ENCODE measurements around the gene DOK4. TPM values are rescaled to one million over a fixed set of nuclear protein-coding genes. Genes with fewer than 3 reads are reported as not detected.
"Not testable (repeated sequence)": the region's sequence is repeated elsewhere in the genome, so short reads cannot be mapped to it uniquely, and the experiment has no call there.

DOK4 gene
- total RNA-seq, 3 donors from 2014 or later: 1.1 to 2.6 (median 1.6) TPM

DNA sequence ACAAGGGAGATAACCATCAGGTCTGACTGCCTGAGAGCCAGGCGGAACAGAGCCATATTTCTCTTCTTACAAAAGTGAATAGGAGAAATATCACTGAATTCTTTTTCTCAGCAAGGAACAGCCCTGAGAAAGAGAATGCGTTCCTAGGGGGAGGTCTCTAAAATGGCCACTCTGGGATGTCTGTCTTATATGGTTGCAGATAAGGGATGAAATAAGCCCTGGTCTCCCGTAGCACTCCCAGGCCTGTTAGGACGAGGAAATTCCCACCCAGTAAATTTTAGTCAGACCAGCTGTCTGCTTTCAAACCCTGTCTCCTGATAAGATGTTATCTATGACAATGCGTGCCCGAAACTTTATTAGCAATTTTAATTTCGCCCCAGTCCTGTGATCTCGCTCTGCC, 46.3 kb downstream of the DOK4 start:
- not testable (repeated sequence) for DNase-seq
- peaks cover 43% of the 10 kb centered on the region for H3K36me3 Mint-ChIP-seq (ENCODE audit: insufficient read depth)

DNA sequence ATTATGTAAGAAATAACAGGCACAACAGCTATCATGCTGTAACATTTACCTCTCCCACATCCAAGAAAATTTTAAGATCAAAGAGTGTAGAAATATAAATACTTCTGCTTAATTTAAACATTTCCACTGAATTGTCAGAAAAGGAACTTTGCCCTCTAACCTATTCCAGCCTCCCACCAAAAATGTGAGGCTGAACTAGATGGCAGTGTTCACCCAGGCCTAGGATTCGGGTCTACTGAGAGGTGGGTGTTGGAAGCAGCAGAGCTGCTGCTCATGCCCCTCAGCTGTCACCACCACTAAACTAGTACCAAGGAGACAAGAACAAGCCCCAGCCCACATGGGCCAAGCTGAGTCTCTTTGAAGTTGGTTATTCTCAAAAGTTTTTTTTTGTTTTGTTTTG, 50.5 kb downstream of the DOK4 start:
- Mint-ChIP-seq H3K4me1 (ENCODE audit: low read depth) (peaks cover 30% of the 10 kb centered on the region), H3K27me3 (ENCODE audit: low read depth) (no peaks in the 10 kb centered on the region), H3K4me3 (no peak overlapping the region), H3K36me3 (ENCODE audit: insufficient read depth) (peaks cover 61% of the 10 kb centered on the region), H3K9me3 (peaks cover 10% of the 10 kb centered on the region)
- ATAC-seq (no peak), DNase-seq (no peak)

More for the DNA sequence above, 46.3 kb downstream of the DOK4 start:
- not testable (repeated sequence) for ATAC-seq; H3K4me3 Mint-ChIP-seq; H3K27me3 Mint-ChIP-seq (ENCODE audit: low read depth)
- peaks cover 10% of the 10 kb centered on the region for H3K9me3 Mint-ChIP-seq
- peaks cover 11% of the 10 kb centered on the region for H3K4me1 Mint-ChIP-seq (ENCODE audit: low read depth)

DNA sequence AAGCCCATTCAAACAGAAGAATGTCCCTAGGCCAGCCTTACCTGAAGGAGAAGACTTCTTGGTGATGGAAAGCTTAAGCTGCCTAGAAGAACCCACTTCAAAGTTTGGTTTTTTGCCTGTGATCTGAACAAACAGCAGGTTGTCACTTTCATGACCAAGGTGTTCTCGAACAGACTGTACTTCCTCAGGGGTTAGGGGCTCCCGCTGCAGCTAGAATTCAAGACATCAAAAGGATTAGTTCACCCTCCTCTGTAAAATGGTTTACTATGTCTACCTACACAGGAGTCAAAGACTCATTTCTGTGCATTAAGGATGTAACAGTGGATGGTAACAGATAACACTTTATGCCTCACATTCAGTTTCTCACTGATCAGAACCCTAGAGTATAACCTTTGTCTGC, 52.3 kb downstream of the DOK4 start:
- H3K4me3 Mint-ChIP-seq: no peak overlapping the region
- no peaks in the 10 kb centered on the region for H3K9me3 Mint-ChIP-seq
- no peak for DNase-seq
- peaks cover 30% of the 10 kb centered on the region for H3K4me1 Mint-ChIP-seq (ENCODE audit: low read depth)
- ATAC-seq: peak; percentile 18 to 55
- no peaks in the 10 kb centered on the region for H3K27me3 Mint-ChIP-seq (ENCODE audit: low read depth)
- H3K36me3 Mint-ChIP-seq (ENCODE audit: insufficient read depth): peaks cover 54% of the 10 kb centered on the region

DNA sequence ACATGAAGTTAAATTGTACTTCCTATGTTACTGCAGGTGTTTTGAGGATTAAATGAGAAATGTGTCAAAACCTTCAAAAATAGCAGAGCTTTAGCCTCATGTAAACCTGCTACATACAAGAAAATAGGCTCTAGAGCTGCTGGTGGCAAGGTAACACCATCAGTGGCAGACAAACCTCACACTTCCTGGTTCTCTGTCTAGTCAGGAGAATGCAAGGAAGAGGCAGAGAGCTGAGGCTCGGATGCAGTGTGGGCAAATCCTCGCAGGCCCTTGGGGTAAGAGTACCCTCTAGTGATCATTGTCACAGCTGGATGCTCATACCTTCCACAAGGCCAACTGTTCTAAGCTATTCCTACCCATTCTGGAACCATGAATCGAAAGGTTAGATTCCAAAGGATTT, 53.3 kb downstream of the DOK4 start:
- DNase-seq: no peak
- no peaks in the 10 kb centered on the region for H3K27me3 Mint-ChIP-seq (ENCODE audit: low read depth)
- ATAC-seq: no peak
- no peaks in the 10 kb centered on the region for H3K9me3 Mint-ChIP-seq
- peaks cover 52% of the 10 kb centered on the region for H3K36me3 Mint-ChIP-seq (ENCODE audit: insufficient read depth)
- peaks cover 30% of the 10 kb centered on the region for H3K4me1 Mint-ChIP-seq (ENCODE audit: low read depth)
- no peak overlapping the region for H3K4me3 Mint-ChIP-seq

DNA sequence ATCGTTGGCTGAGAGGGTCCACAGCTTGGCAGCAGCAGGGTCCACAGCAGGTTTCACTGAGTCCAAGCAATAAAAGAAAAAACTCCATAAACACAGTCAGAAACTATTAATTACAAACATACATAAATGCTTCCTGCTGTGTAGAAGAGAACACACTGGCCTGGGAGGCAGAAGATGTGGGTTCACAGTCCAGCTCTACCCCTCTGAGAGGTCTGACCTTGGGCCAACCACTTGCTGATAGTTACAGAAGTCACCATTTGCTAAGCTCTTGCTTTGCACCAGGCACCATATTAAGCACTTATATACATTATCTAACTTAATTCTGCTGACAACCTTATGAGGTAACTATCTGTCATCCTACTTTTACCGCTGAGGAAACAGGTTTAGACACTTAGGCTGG, 53.8 kb downstream of the DOK4 start:
- no peak for DNase-seq
- Mint-ChIP-seq H3K4me1 (ENCODE audit: low read depth) (peaks cover 30% of the 10 kb centered on the region), H3K4me3 (no peak overlapping the region), H3K36me3 (ENCODE audit: insufficient read depth) (peaks cover 52% of the 10 kb centered on the region), H3K27me3 (ENCODE audit: low read depth) (no peaks in the 10 kb centered on the region), H3K9me3 (no peaks in the 10 kb centered on the region)
- no peak for ATAC-seq

DNA sequence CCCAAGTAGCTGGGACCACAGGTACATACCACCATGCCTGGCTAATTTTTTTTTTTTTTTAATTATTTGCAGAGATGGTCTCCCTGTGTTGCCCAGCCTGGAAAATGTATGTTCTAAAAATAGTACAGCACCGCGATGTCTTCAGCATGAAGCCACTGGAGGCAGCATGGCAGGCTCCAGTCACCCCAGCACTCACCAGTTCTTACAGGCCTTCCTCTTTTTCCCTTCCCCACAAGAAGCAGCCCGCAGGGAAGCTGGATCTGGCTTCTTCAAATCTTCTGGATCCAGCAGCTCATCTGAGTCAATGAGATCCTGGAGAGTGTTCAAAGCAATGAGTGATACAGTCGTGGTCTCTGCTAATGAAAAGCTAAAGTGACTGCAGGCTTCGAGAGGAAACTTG, 55.3 kb downstream of the DOK4 start:
- ATAC-seq (no peak), DNase-seq (no peak)
- no peak overlapping the region for H3K4me3 Mint-ChIP-seq
- no peaks in the 10 kb centered on the region for H3K9me3 Mint-ChIP-seq
- peaks cover 30% of the 10 kb centered on the region for H3K4me1 Mint-ChIP-seq (ENCODE audit: low read depth)
- H3K36me3 Mint-ChIP-seq (ENCODE audit: insufficient read depth): peaks cover 52% of the 10 kb centered on the region
- H3K27me3 Mint-ChIP-seq (ENCODE audit: low read depth): no peaks in the 10 kb centered on the region

DNA sequence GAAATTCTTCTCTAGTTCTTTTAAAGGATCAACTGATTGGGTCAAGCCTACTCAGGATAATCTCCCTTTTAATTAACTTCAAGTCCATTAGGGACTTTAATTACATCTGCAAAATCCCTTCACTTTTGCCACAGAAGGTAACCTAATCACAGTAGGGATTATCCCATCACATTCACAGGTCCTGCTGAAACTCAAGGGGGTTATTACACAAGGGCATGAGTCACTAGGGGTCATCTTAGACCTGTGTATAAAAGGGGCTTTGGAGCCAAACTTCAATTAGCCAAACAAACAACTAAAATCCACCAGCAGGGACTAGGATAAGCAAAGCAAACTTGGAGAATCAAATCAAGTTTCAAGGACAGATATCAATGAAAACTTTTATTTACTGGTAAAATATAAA, 58.5 kb downstream of the DOK4 start:
- H3K4me1 Mint-ChIP-seq (ENCODE audit: low read depth): peaks cover 6% of the 10 kb centered on the region
- H3K4me3 Mint-ChIP-seq: no peak overlapping the region
- DNase-seq: no peak
- no peaks in the 10 kb centered on the region for H3K27me3 Mint-ChIP-seq (ENCODE audit: low read depth)
- H3K9me3 Mint-ChIP-seq: no peaks in the 10 kb centered on the region
- H3K36me3 Mint-ChIP-seq (ENCODE audit: insufficient read depth): peaks cover 36% of the 10 kb centered on the region
- no peak for ATAC-seq

DNA sequence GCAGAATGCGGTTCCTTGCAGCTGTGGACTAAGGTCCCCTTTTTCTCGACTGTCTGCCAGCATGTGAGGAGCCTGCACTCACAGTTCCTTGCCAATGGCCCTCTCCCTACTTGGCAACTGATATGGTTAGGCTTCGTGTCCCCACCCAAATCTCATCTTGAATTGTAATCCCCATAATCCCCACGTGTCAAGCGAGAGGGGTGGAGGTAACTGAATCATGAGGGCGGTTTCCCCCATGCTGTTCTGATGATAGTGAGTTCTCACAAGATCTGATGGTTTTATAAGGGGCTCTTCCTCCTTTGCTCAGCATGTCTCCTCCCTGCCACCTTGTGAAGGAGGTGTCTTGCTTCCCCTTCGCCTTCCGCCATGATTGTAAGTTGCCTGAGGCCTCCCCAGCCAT, 59.0 kb downstream of the DOK4 start:
- no peak for ATAC-seq
- no peaks in the 10 kb centered on the region for H3K27me3 Mint-ChIP-seq (ENCODE audit: low read depth)

DNA sequence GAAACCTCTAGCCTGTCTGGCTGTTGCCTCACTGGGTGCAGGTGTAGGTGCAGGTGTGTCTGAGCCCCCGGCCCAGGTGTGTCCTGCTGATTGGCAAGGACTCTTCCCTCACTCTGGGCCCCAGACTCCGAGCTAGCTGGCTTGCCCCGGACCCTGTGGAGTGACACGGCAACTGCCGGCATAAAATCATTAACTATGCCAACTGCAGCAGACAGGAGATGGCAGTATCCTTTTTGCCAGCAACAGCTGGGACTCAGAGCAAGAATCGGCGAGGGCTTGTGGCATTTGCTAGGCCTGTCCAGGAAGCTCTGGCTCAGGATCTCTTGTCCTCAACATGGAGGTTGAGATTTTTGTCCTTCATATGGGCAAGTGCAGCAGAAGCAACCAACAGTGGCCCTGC, 59.9 kb downstream of the DOK4 start:
- Mint-ChIP-seq H3K4me1 (ENCODE audit: low read depth) (no peaks in the 10 kb centered on the region), H3K4me3 (no peak overlapping the region), H3K9me3 (no peaks in the 10 kb centered on the region), H3K36me3 (ENCODE audit: insufficient read depth) (peaks cover 29% of the 10 kb centered on the region), H3K27me3 (ENCODE audit: low read depth) (no peaks in the 10 kb centered on the region)
- DNase-seq (no peak), ATAC-seq (no peak)

More for the DNA sequence above, 59.0 kb downstream of the DOK4 start:
- no peak overlapping the region for H3K4me3 Mint-ChIP-seq
- H3K9me3 Mint-ChIP-seq: no peaks in the 10 kb centered on the region
- DNase-seq: no peak
- peaks cover 31% of the 10 kb centered on the region for H3K36me3 Mint-ChIP-seq (ENCODE audit: insufficient read depth)
- peaks cover 1% of the 10 kb centered on the region for H3K4me1 Mint-ChIP-seq (ENCODE audit: low read depth)

DNA sequence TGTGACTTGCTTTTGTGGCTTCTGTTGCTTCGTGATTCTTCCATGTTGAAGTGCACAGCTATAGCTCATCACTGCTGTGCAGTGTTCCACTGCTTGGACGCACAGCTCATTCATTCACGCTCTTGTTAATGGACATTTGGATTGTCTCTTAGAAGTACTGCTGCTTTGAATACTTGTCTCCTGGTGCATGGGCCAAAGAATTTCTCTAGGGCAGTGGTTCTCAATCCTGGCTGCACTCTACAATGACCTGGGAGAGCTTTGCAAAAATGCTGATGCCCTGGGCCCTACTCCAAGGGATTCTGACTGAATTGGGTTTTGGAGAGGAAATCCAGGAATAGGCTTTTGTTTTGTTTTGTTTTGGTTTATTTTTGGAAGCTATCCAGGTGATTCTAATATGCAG, 61.7 kb downstream of the DOK4 start:
- no peak for ATAC-seq
- no peak for DNase-seq
- H3K4me3 Mint-ChIP-seq: no peak overlapping the region
- H3K36me3 Mint-ChIP-seq (ENCODE audit: insufficient read depth): peaks cover 14% of the 10 kb centered on the region
- H3K4me1 Mint-ChIP-seq (ENCODE audit: low read depth): no peaks in the 10 kb centered on the region
- H3K9me3 Mint-ChIP-seq: no peaks in the 10 kb centered on the region
- no peaks in the 10 kb centered on the region for H3K27me3 Mint-ChIP-seq (ENCODE audit: low read depth)

DNA sequence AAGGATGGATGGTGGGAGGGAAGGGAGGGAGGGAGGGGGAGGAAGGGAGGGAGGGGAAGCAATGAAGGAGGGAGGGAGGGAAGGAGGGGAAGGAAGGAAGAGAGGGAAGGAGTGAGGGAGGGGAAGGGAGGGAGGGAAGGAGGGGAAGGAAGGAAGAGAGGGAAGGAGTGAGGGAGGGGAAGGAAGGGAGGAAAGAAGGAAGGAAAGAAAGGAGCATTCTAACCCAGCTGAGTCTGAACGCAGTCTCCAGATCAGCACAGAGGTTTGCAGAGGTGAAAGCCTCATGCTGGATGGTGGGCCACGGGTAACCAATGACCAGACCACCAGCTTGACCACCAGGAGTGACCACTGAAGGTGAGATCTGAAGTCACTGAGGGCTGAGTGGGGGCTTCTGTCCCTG, 63.1 kb downstream of the DOK4 start:
- Mint-ChIP-seq H3K9me3 (no peaks in the 10 kb centered on the region), H3K4me1 (ENCODE audit: low read depth) (peaks cover 9% of the 10 kb centered on the region), H3K27me3 (ENCODE audit: low read depth) (no peaks in the 10 kb centered on the region), H3K36me3 (ENCODE audit: insufficient read depth) (peaks cover 4% of the 10 kb centered on the region), H3K4me3 (no peak overlapping the region)
- no peak for ATAC-seq
- DNase-seq: no peak

DNA sequence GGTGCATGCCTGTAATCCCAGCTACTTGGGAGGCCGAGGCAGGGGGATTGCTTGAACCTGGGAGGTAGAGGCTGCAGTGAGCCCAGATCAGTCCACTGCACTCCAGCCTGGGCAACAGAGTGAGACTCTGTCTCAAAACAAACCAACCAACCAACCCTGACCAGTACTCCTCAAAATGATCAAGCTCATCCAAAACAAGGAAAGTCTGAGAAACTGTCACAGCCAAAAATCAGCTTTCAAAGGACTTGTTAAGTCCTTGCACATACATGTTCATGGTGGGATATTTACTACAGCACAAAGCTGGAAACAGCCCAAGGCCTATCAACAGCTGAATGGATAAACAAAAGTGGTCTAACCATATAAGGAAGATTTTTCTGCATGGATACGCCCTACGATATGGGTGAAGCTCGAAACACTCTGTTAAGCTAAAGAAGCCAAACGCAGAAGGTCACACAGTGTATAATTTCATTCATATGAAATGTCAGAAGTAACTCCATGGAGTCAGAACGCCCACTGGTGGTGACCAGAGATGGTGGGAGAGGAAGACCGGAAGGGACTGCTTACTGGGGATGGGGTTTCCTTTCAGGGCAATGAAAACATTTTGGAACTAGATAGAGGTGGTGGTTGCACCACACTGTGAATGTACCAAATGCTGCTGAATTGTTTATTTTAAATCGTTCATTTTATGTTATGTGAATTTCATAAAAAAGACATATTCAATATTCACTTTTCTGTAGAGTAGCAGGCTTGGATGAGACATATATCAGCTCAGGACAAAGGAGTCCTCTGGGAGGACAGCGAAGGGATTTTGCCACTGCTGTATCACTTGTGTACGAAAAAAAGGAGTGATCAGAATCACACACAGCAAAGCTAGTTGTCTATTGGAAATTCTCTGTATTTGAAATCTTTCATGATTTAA, 64.0 kb downstream of the DOK4 start:
- peaks cover under 1% of the 10 kb centered on the region for H3K36me3 Mint-ChIP-seq (ENCODE audit: insufficient read depth)
- ATAC-seq (no peak), DNase-seq (no peak)
- peaks cover 11% of the 10 kb centered on the region for H3K4me1 Mint-ChIP-seq (ENCODE audit: low read depth)
- no peak overlapping the region for H3K4me3 Mint-ChIP-seq
- H3K9me3 Mint-ChIP-seq: no peaks in the 10 kb centered on the region
- no peaks in the 10 kb centered on the region for H3K27me3 Mint-ChIP-seq (ENCODE audit: low read depth)

Other genes starting within 250 kb of the DOK4 start
- 10 to 100 TPM; 19.0 to 26.4 (median 19.8) TPM for gene ARL2BP, start 241.2 kb downstream of the DOK4 start, total RNA-seq
- under 1 TPM in 2 of 3 donors, not detected in 1; 0.13 to 0.33 TPM for gene PLLP, start 201.8 kb downstream of the DOK4 start, total RNA-seq
- 100 to 1,000 TPM in 1 of 3 donors, 10 to 100 TPM in 2; 62.3 to 121 (median 80.2) TPM for gene CCL22, start 127.7 kb downstream of the DOK4 start, total RNA-seq
- gene CX3CL1, start 114.0 kb downstream of the DOK4 start, total RNA-seq: under 1 TPM in 2 of 3 donors, not detected in 1; 0.05 TPM
- 10 to 100 TPM; 11.0 to 41.5 (median 26.2) TPM for gene CCL17, start 81.7 kb downstream of the DOK4 start, total RNA-seq
- 100 to 1,000 TPM in 1 of 3 donors, 10 to 100 TPM in 2; 75.9 to 100 (median 92.2) TPM for gene CIAPIN1, start 39.1 kb downstream of the DOK4 start, total RNA-seq
- gene COQ9, start 39.0 kb downstream of the DOK4 start, total RNA-seq: 10 to 100 TPM; 44.5 to 47.2 (median 47.0) TPM
- 100 to 1,000 TPM; 117 to 130 (median 129) TPM for gene POLR2C, start 23.8 kb downstream of the DOK4 start, total RNA-seq
- gene CCDC102A, start 50.1 kb upstream of the DOK4 start, total RNA-seq: 1 to 10 TPM; 4.6 to 8.9 (median 6.9) TPM
- 1 to 10 TPM; 1.7 to 6.7 (median 6.5) TPM for gene ADGRG5, start 56.1 kb upstream of the DOK4 start, total RNA-seq
- 10 to 100 TPM in 1 of 3 donors, 1 to 10 TPM in 2; 3.6 to 11.9 (median 6.7) TPM for gene ADGRG1, start 142.1 kb upstream of the DOK4 start, total RNA-seq
- gene ADGRG3, start 181.8 kb upstream of the DOK4 start, total RNA-seq: not detected
- not detected for gene DRC7, start 208.3 kb upstream of the DOK4 start, total RNA-seq
- 10 to 100 TPM; 47.9 to 56.1 (median 55.5) TPM for gene KATNB1, start 249.3 kb upstream of the DOK4 start, total RNA-seq